SK-N-SH treated with all-trans-retinoic acid at 6 μM for 48 hours (cell line): ENCODE results near the gene SBSN.

ENCODE experiments used
- ATAC-seq: fragments of 200-7000 bp; cut with Tn5 transposase; 3 replicates; pipeline ENCODE4 v1.9.1; 2020; ENCODE audit warnings: mild to moderate bottlenecking, moderate library complexity
- ARNTL ChIP-seq: fragments of 450-650 bp; formaldehyde crosslinking; IDR thresholded peaks from 2 replicates; pipeline ENCODE4 v1.5.0; 2020; ENCODE audit warnings: low read depth, mild to moderate bottlenecking, moderate library complexity, borderline replicate concordance
- BACH2 ChIP-seq: fragments of 250-450 bp; sonication (Bioruptor Pico); IDR thresholded peaks from 2 replicates; pipeline ENCODE4 v1.9.0; 2021; ENCODE audit warnings: mild to moderate bottlenecking, borderline replicate concordance
- CSDC2 ChIP-seq: fragments of 250-450 bp; sonication (Bioruptor Pico); IDR thresholded peaks from 2 replicates; pipeline ENCODE4 v1.5.0; 2020; ENCODE audit warnings: mild to moderate bottlenecking, moderate library complexity
- ESRRG ChIP-seq: fragments of 250-450 bp; sonication (Bioruptor Pico); IDR thresholded peaks from 2 replicates; pipeline ENCODE4 v1.6.1; 2021; ENCODE audit warnings: mild to moderate bottlenecking
- GLIS3 ChIP-seq: fragments of 250-450 bp; sonication (Bioruptor Pico); IDR thresholded peaks from 2 replicates; pipeline ENCODE4 v1.5.0; 2020; ENCODE audit warnings: mild to moderate bottlenecking, moderate library complexity
- ISL1 ChIP-seq: fragments of 250-450 bp; sonication (Bioruptor Pico); IDR thresholded peaks from 2 replicates; pipeline ENCODE4 v2.1.2; 2022; ENCODE audit warnings: mild to moderate bottlenecking, moderate library complexity
- OSR1 ChIP-seq: fragments of 250-450 bp; sonication (Bioruptor Pico); IDR thresholded peaks from 2 replicates; pipeline ENCODE4 v1.8.0; 2022; ENCODE audit warnings: moderate library complexity, mild to moderate bottlenecking, inconsistent platforms
- PPARA ChIP-seq: fragments of 250-450 bp; sonication (Bioruptor Pico); IDR thresholded peaks from 2 replicates; pipeline ENCODE4 v1.5.0; 2020; ENCODE audit warnings: mild to moderate bottlenecking, borderline replicate concordance
- RARB ChIP-seq: fragments of 250-450 bp; sonication (Bioruptor Pico); IDR thresholded peaks from 2 replicates; pipeline ENCODE4 v1.8.0; 2021; ENCODE audit warnings: mild to moderate bottlenecking, moderate library complexity
- SNAI2 ChIP-seq: fragments of 250-450 bp; sonication (Bioruptor Pico); IDR thresholded peaks from 2 replicates; pipeline ENCODE4 v1.5.0; 2020; ENCODE audit warnings: mild to moderate bottlenecking, moderate library complexity
- TCF4 ChIP-seq: fragments of 250-450 bp; sonication (Bioruptor Pico); IDR thresholded peaks from 2 replicates; pipeline ENCODE4 v1.8.0; 2021; ENCODE audit warnings: mild to moderate bottlenecking, moderate library complexity, borderline replicate concordance
- TOX ChIP-seq: fragments of 250-450 bp; sonication (Bioruptor Pico); IDR thresholded peaks from 2 replicates; pipeline ENCODE4 v1.8.0; 2021; ENCODE audit warnings: mild to moderate bottlenecking, moderate library complexity, borderline replicate concordance
- ZC3H10 ChIP-seq: fragments of 250-450 bp; sonication (Bioruptor Pico); IDR thresholded peaks from 2 replicates; pipeline ENCODE4 v1.5.1; 2021; ENCODE audit warnings: mild to moderate bottlenecking, moderate library complexity
- ZFP30 ChIP-seq: fragments of 450-650 bp; formaldehyde crosslinking; IDR thresholded peaks from 2 replicates; pipeline ENCODE4 v1.5.0; 2022; ENCODE audit warnings: mild to moderate bottlenecking, moderate library complexity
- ZNF565 ChIP-seq: fragments of 450-650 bp; formaldehyde crosslinking; conservative IDR thresholded peaks from 2 replicates; pipeline ENCODE4 v1.5.0; 2020; ENCODE audit warnings: low read depth, mild to moderate bottlenecking, moderate library complexity
- ZNF70 ChIP-seq: fragments of 450-650 bp; formaldehyde crosslinking; IDR thresholded peaks from 2 replicates; pipeline ENCODE4 v1.5.0; 2020; ENCODE audit warnings: mild to moderate bottlenecking, moderate library complexity
- ZNF8 ChIP-seq: fragments of 450-650 bp; formaldehyde crosslinking; IDR thresholded peaks from 2 replicates; pipeline ENCODE4 v1.5.0; 2020; ENCODE audit warnings: mild to moderate bottlenecking, moderate library complexity
- TF ChIP-seq, protein P1 (sequence below): fragments of 250-450 bp; sonication (Bioruptor Pico); IDR thresholded peaks from 2 replicates; pipeline ENCODE4 v1.5.1; 2021; ENCODE audit warnings: mild to moderate bottlenecking, moderate library complexity
- TF ChIP-seq, protein P2 (sequence below): fragments of 250-450 bp; sonication (Bioruptor Pico); IDR thresholded peaks from 2 replicates; pipeline ENCODE4 v1.5.1; 2020; ENCODE audit warnings: low read depth, mild to moderate bottlenecking, moderate library complexity
- TF ChIP-seq, protein P3 (sequence below): fragments of 250-450 bp; sonication (Bioruptor Pico); IDR thresholded peaks from 2 replicates; pipeline ENCODE4 v1.8.0; 2020; ENCODE audit warnings: mild to moderate bottlenecking, moderate library complexity, borderline replicate concordance
- TF ChIP-seq, protein P4 (sequence below): fragments of 250-450 bp; sonication (Bioruptor Pico); IDR thresholded peaks from 2 replicates; pipeline ENCODE4 v1.5.0; 2020; ENCODE audit warnings: mild to moderate bottlenecking, moderate library complexity

Gene SBSN

DNA sequence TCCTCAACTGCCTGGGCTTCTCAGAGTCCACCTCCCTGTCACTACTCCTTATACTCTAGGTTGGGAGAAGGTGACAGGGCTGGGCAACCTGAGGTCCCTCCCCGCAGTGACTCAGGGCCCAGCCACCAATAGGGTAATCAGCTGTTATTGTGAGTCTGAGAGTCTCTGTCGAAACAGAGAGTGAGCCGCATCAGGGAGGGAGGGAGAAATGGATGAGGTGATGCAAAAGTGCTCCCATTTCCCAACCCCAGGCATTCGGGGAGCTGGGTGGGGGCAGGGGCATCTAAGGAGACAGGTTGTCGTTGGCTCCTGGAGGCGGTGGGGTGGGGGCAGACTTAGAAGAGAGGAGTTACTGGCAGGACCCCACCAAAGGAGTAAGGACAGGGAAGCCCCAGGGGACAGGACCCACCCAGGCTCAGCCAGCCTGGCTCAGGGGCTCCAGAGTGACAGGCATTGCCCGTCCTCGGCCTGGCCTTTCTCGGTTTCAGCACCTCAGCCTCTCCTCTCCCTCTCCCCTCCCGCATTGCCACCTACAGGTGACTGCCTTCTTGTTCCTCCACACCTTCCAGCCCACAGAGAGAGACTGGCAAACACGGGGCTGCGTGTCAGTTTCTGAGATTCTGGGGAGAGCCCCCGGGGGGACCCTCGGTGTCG lies 14.4 kb downstream of the SBSN start, which contains the start of gene DMKN:
Gene DMKN, minus strand, starts transcription at position 22 of the 654 bp plus-strand sequence. CDS start 174 bp downstream, outside the sequence.
- no peak for TF ChIP-seq SNAI2 (CRISPR knock-in tag)
- no peak for TF ChIP-seq GLIS3 (CRISPR knock-in tag)
- TF ChIP-seq BACH2: no peak
- no peak for TF ChIP-seq PPARA
- no peak for ATAC-seq

DNA sequence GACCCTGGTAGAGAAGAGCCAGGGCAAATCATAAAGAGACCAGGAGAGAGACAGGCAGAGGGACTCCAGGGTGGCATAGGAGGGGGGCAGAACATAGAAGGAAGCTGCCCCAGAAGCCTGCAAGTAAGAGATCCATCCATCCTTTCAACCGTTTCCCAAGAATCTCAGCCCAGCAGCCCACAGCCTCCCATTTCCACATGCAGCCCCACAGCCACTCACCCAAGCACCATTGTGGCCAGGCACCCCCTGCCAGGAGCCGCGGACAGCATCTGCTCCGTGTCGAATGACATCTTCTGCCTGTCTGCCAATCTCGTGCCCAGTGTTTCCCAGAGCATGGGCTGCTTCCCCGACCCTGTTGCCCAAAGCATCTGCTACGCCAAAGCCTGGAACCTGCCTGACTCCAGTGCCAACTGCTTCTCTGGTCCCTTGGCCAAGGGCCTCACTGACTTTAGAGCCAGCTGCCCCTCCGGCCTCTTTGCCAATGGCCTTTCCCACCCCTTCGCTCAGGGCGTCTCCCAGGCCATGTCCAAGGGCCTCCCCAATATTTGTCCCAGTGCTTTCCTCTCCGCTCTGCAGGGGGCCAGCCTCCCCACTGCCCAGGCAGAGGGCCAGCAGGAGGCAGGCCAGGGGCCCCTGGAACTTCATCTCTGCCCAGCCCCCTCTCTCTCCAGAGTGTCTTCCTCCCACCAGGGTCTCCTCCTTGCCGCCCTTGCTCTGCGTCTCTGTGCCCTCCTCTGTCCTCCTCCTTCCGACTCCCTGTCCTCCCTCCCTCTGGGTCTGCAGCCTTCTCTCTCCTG lies 15.1 kb downstream of the SBSN start:
- no peak; the same call in 2 of the 3 replicates for ATAC-seq
- TF ChIP-seq ZNF70 (no peak), CSDC2 (CRISPR knock-in tag) (no peak), ZC3H10 (CRISPR knock-in tag) (no peak), PPARA (no peak), BACH2 (no peak), ZFP30 (CRISPR knock-in tag) (no peak), TOX (CRISPR knock-in tag) (no peak), GLIS3 (CRISPR knock-in tag) (no peak), TCF4 (CRISPR knock-in tag) (no peak), ESRRG (CRISPR knock-in tag) (no peak), SNAI2 (CRISPR knock-in tag) (no peak), RARB (CRISPR knock-in tag) (no peak), ZNF565 (CRISPR knock-in tag) (no peak), ARNTL (CRISPR knock-in tag) (no peak), ISL1 (CRISPR knock-in tag) (no peak), OSR1 (CRISPR knock-in tag) (no peak)
- TF ChIP-seq, protein P1, sequence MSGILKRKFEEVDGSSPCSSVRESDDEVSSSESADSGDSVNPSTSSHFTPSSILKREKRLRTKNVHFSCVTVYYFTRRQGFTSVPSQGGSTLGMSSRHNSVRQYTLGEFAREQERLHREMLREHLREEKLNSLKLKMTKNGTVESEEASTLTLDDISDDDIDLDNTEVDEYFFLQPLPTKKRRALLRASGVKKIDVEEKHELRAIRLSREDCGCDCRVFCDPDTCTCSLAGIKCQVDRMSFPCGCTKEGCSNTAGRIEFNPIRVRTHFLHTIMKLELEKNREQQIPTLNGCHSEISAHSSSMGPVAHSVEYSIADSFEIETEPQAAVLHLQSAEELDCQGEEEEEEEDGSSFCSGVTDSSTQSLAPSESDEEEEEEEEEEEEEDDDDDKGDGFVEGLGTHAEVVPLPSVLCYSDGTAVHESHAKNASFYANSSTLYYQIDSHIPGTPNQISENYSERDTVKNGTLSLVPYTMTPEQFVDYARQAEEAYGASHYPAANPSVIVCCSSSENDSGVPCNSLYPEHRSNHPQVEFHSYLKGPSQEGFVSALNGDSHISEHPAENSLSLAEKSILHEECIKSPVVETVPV (CRISPR knock-in tag): no peak
- TF ChIP-seq, protein P2, sequence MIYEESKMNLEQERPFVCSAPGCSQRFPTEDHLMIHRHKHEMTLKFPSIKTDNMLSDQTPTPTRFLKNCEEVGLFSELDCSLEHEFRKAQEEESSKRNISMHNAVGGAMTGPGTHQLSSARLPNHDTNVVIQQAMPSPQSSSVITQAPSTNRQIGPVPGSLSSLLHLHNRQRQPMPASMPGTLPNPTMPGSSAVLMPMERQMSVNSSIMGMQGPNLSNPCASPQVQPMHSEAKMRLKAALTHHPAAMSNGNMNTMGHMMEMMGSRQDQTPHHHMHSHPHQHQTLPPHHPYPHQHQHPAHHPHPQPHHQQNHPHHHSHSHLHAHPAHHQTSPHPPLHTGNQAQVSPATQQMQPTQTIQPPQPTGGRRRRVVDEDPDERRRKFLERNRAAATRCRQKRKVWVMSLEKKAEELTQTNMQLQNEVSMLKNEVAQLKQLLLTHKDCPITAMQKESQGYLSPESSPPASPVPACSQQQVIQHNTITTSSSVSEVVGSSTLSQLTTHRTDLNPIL (CRISPR knock-in tag): no peak
- TF ChIP-seq, protein P3, sequence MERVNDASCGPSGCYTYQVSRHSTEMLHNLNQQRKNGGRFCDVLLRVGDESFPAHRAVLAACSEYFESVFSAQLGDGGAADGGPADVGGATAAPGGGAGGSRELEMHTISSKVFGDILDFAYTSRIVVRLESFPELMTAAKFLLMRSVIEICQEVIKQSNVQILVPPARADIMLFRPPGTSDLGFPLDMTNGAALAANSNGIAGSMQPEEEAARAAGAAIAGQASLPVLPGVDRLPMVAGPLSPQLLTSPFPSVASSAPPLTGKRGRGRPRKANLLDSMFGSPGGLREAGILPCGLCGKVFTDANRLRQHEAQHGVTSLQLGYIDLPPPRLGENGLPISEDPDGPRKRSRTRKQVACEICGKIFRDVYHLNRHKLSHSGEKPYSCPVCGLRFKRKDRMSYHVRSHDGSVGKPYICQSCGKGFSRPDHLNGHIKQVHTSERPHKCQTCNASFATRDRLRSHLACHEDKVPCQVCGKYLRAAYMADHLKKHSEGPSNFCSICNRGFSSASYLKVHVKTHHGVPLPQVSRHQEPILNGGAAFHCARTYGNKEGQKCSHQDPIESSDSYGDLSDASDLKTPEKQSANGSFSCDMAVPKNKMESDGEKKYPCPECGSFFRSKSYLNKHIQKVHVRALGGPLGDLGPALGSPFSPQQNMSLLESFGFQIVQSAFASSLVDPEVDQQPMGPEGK (CRISPR knock-in tag): no peak
- TF ChIP-seq, protein P4, sequence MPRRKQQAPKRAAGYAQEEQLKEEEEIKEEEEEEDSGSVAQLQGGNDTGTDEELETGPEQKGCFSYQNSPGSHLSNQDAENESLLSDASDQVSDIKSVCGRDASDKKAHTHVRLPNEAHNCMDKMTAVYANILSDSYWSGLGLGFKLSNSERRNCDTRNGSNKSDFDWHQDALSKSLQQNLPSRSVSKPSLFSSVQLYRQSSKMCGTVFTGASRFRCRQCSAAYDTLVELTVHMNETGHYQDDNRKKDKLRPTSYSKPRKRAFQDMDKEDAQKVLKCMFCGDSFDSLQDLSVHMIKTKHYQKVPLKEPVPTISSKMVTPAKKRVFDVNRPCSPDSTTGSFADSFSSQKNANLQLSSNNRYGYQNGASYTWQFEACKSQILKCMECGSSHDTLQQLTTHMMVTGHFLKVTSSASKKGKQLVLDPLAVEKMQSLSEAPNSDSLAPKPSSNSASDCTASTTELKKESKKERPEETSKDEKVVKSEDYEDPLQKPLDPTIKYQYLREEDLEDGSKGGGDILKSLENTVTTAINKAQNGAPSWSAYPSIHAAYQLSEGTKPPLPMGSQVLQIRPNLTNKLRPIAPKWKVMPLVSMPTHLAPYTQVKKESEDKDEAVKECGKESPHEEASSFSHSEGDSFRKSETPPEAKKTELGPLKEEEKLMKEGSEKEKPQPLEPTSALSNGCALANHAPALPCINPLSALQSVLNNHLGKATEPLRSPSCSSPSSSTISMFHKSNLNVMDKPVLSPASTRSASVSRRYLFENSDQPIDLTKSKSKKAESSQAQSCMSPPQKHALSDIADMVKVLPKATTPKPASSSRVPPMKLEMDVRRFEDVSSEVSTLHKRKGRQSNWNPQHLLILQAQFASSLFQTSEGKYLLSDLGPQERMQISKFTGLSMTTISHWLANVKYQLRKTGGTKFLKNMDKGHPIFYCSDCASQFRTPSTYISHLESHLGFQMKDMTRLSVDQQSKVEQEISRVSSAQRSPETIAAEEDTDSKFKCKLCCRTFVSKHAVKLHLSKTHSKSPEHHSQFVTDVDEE (CRISPR knock-in tag): no peak

DNA sequence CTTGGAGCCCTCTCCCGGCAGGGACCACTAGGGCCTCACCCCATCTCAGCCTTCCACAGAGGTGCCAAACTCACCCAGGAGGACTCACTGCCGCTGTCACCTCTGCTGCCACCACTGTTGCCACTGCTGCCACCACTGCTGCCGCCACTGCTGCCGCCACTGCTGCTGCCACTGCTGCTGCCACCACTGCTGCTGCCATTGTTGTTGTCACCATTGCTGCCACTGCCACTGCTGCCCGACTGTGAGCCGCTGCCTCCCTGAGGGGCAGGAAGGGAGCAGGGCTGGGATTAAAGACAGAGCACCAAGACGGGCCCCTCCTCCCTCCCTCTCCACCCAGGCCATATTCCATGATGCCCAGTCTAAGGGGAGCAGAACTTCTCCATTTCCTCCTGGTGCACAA lies 16.8 kb downstream of the SBSN start:
- ATAC-seq: no peak
- TF ChIP-seq ZNF565 (CRISPR knock-in tag) (no peak), ZNF8 (CRISPR knock-in tag) (no peak), OSR1 (CRISPR knock-in tag) (no peak), ZFP30 (CRISPR knock-in tag) (no peak), ZC3H10 (CRISPR knock-in tag) (no peak), SNAI2 (CRISPR knock-in tag) (no peak), ZNF70 (no peak), RARB (CRISPR knock-in tag) (no peak), CSDC2 (CRISPR knock-in tag) (no peak), GLIS3 (CRISPR knock-in tag) (no peak), ESRRG (CRISPR knock-in tag) (no peak)
- TF ChIP-seq, protein P4 (CRISPR knock-in tag): no peak
- TF ChIP-seq, all 23 proteins: peak for 0
